Measurements from ENCODE around the gene FUT2.

FUT2 gene

GRCh38 chr19:48746738-48747575 lies 51.2 kb downstream of the FUT2 start, which contains the start of gene IZUMO1:
TSS of gene IZUMO1 (minus strand) at chr19:48746909. CDS start at chr19:48745859, 1,050 bp downstream.
- TF ChIP-seq CTCF (IDR thresholded peaks at IDR 0.05; ENCODE audit: insufficient read depth, low read length, poor library complexity, severe bottlenecking) (no peak), EZH2phosphoT487 (conservative IDR thresholded peaks at IDR 0.05; ENCODE audit: low read length) (no peak)
- no peak within 1 kb of the TSS for H3K4me3 ChIP-seq (ENCODE audit: insufficient read depth, low read length, poor library complexity, severe bottlenecking)
- H3K27ac ChIP-seq (ENCODE audit: low read depth, low read length): no peak within 1 kb of the TSS

DNA sequence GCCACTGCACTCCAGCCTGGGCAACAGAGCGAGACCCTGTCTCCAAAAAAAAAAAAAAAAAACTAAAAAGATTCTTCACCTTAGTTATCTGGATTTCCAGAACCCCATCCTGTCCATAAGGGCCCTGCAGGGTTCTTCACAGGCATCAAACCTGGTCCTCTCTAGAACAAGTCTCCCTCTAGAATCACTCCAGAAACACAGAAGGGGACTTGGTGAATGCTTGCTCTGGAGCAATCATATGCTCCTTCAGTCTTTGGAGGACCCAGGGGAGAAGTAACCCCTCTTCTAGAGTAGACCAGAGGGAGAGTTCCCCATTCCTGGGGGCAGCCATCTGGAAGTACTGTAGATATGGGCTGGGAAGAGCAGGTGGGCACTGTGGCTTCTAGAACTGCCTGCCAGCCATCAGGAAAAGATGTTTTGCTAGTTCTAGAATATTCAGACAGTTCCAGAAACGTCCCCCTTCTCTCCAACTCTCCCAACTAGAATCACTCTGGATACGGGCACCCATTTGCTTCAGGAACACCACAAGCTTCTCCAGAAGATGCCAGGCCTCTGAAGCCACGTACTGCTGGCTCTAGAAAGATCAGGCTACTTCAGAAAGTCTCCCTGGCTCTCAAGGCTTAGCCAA lies 53.9 kb downstream of the FUT2 start:
- H3K36me3 ChIP-seq (ENCODE audit: low read length): no peaks in the 10 kb centered on the region
- no peak overlapping the region for H2AFZ ChIP-seq (ENCODE audit: low read depth, low read length, severe bottlenecking)
- H3K27me3 ChIP-seq (ENCODE audit: low read length): no peaks in the 10 kb centered on the region
- H3K9ac ChIP-seq (ENCODE audit: low read length): no peak overlapping the region
- no peaks in the 10 kb centered on the region for H3K9me2 ChIP-seq (replicated peaks; ENCODE audit: insufficient read depth, low read length)
- TF ChIP-seq EZH2phosphoT487 (conservative IDR thresholded peaks at IDR 0.05; ENCODE audit: low read length): no peak
- no peak for TF ChIP-seq CTCF (IDR thresholded peaks at IDR 0.05; ENCODE audit: insufficient read depth, low read length, poor library complexity, severe bottlenecking)
- no peaks in the 10 kb centered on the region for H3K79me2 ChIP-seq (ENCODE audit: insufficient read depth, low read length)
- H3F3A ChIP-seq (ENCODE audit: insufficient read depth): no peaks in the 10 kb centered on the region
- no peak overlapping the region for H3K4me3 ChIP-seq (ENCODE audit: insufficient read depth, low read length, poor library complexity, severe bottlenecking)
- H4K20me1 ChIP-seq (ENCODE audit: low read depth, low read length): no peaks in the 10 kb centered on the region
- no peak overlapping the region for H3K27ac ChIP-seq (ENCODE audit: low read depth, low read length)
- H3K9me3 ChIP-seq (ENCODE audit: insufficient read depth, low read length): no peaks in the 10 kb centered on the region
- H3K4me2 ChIP-seq (ENCODE audit: low read depth, low read length, poor library complexity, severe bottlenecking): no peak overlapping the region

More at GRCh38 chr19:48746738-48747575, 51.2 kb downstream of the FUT2 start, which contains the start of gene IZUMO1:
- no peaks in the 10 kb centered on the region for H3K9me3 ChIP-seq (ENCODE audit: insufficient read depth, low read length)
- no peaks in the 10 kb centered on the region for H3K79me2 ChIP-seq (ENCODE audit: insufficient read depth, low read length)
- H3K4me2 ChIP-seq (ENCODE audit: low read depth, low read length, poor library complexity, severe bottlenecking): peak within 1 kb of the TSS; percentile 40
- no peaks in the 10 kb centered on the region for H3K9me2 ChIP-seq (replicated peaks; ENCODE audit: insufficient read depth, low read length)
- H3K27me3 ChIP-seq (ENCODE audit: low read length): no peaks in the 10 kb centered on the region
- H3F3A ChIP-seq (ENCODE audit: insufficient read depth): no peaks in the 10 kb centered on the region
- no peak within 1 kb of the TSS for H3K9ac ChIP-seq (ENCODE audit: low read length)
- no peaks in the 10 kb centered on the region for H4K20me1 ChIP-seq (ENCODE audit: low read depth, low read length)
- H3K36me3 ChIP-seq (ENCODE audit: low read length): no peaks in the 10 kb centered on the region
- H2AFZ ChIP-seq (ENCODE audit: low read depth, low read length, severe bottlenecking): peak within 1 kb of the TSS; percentile 32

DNA sequence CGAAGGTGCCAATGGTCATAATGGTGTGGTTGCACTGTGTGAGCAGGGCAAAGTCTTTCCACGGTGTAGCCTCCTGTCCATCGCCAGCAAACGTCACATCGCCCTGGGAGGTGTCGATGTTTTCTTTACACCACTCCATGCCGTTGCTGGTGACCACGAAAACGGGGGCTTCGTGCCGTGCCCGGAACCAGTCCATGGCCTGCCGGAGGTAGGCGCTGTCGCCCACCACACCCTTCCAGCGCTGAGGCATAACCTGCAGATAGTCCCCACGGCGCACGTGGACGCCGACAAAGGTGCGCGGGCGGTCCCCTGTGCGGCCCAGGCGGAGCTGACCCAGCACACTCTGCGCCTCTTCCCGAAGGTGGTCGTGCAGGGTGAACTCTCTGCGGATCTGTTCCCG lies 54.6 kb downstream of the FUT2 start:
- Histone ChIP-seq H3K36me3 (ENCODE audit: low read length) (no peaks in the 10 kb centered on the region), H3K27ac (ENCODE audit: low read depth, low read length) (no peak overlapping the region), H3K4me3 (ENCODE audit: insufficient read depth, low read length, poor library complexity, severe bottlenecking) (no peak overlapping the region), H2AFZ (ENCODE audit: low read depth, low read length, severe bottlenecking) (no peak overlapping the region), H3K9me2 (replicated peaks; ENCODE audit: insufficient read depth, low read length) (no peaks in the 10 kb centered on the region), H3K9ac (ENCODE audit: low read length) (no peak overlapping the region), H3K4me2 (ENCODE audit: low read depth, low read length, poor library complexity, severe bottlenecking) (no peak overlapping the region), H4K20me1 (ENCODE audit: low read depth, low read length) (no peaks in the 10 kb centered on the region), H3F3A (ENCODE audit: insufficient read depth) (no peaks in the 10 kb centered on the region), H3K9me3 (ENCODE audit: insufficient read depth, low read length) (no peaks in the 10 kb centered on the region), H3K79me2 (ENCODE audit: insufficient read depth, low read length) (no peaks in the 10 kb centered on the region), H3K27me3 (ENCODE audit: low read length) (no peaks in the 10 kb centered on the region)
- TF ChIP-seq EZH2phosphoT487 (conservative IDR thresholded peaks at IDR 0.05; ENCODE audit: low read length) (no peak), CTCF (IDR thresholded peaks at IDR 0.05; ENCODE audit: insufficient read depth, low read length, poor library complexity, severe bottlenecking) (no peak)
